GM21619 (cell line): ENCODE measurements around the gene ZNF280C.

ENCODE experiments used
- ATAC-seq: cut with Tn5 transposase; IDR thresholded peaks from one replicate; pipeline ENCODE4 v1.9.1; 2021; ENCODE audit not compliant: unreplicated experiment

The ZNF280C gene

DNA sequence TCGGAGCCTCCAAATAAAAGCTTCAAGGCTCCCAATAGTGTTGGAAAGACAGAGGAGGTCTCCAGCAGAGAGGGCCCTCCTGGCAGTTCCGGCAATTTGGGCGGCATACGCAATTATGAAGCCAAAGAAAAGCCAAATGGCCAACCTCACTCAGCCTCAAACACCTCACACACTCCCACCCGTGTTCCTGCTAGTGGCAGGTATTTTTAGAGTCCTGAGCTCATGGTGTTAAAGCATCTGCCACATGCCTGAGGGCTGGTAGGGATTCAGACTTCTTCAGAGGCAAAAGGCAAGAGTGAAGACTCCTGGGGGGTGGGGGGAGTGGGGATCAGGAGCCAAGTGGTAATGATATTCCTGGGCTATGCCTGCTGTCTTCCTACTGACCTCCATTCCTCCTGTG, 89.5 kb downstream of the ZNF280C start:
- no peak for ATAC-seq

DNA sequence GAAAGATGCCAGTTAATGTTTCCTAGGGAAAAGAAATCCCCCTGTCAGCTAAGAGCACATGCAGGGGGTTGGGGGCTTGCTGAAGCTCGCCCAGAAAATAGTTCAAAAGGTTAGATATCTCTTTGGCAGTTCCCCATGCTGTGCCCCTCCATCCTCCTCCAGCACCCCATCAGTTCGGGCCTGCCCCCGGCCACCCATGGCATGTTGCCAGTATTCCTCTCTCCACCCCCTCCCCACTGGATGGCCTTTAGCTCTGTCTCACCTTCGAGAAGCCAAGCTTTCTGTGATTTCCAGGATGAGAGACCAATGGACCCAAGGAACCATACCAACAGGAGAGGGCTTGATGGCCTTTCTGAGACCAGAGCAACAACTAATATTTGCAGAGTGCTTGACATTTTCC, 91.8 kb downstream of the ZNF280C start:
- ATAC-seq = no peak

DNA sequence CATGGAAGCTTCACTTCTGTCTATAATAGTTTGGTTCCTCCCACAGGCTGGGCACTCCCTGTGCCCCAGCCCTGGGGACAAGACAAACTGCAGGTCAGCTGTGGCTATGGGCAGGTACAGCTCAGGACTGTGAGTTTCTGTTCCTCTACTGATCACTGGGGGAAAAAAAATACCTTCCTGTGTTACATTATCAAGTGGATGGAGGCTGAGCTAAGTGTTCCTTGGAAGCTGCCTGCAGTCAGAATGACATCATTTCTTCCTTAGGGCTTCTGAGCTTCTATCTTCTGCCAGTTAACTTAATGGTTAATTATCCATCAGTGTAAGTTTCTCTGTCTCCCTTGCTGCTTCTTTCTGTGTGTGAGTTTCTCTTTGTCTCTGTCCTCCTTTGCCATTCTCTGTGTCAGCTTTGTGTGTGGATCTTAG, 92.3 kb downstream of the ZNF280C start:
- ATAC-seq = peak; percentile 74

DNA sequence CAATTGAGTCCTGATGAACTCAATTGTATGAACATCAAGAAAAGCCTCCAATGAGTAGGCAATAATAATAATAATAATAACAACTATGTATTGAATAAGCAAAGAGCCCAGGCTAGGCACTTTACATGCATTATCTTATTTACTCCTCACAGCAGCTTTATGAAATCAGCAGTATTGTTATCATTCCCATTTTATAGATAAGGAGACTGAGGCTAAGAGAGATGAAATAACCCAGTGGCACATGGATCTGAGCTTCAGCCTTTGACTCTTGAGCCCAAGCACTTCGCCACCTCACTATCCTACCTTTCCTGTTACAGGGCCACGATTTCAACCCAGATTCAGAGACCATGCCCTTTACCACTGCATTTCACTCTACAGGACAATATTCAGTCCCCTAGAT, 93.8 kb downstream of the ZNF280C start:
- ATAC-seq = no peak

DNA sequence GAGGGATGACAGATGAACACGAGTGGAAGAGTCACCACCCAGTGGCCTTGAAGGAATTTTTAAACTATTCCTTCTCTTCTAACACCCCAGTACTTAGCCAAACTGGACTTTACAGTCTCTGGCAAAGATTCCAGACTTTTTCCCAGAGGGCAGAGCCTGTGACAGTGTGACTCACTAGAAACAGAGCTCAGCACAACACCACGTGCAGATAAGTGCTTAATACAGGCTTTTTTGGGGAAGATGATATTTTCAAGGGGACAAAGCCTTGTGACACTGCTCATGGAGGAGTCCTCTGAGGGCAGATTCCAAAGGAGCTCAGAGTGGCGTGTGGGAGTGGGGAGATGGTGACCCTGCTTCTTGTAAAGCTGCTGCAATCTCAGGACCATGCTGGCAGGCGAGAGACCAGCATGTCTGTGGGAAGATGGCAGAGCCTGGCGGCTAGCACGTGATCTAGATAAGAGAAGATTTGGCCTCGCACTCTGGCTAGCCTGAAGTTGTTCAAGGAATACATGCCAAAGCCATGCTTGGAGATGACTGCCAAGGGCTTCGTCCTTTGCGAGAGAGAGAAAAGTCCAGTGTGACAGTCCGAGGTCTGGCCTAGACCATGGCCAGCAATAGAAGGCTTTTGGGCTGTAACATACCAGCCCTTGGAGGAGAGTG, 94.5 kb downstream of the ZNF280C start:
- ATAC-seq = no peak

DNA sequence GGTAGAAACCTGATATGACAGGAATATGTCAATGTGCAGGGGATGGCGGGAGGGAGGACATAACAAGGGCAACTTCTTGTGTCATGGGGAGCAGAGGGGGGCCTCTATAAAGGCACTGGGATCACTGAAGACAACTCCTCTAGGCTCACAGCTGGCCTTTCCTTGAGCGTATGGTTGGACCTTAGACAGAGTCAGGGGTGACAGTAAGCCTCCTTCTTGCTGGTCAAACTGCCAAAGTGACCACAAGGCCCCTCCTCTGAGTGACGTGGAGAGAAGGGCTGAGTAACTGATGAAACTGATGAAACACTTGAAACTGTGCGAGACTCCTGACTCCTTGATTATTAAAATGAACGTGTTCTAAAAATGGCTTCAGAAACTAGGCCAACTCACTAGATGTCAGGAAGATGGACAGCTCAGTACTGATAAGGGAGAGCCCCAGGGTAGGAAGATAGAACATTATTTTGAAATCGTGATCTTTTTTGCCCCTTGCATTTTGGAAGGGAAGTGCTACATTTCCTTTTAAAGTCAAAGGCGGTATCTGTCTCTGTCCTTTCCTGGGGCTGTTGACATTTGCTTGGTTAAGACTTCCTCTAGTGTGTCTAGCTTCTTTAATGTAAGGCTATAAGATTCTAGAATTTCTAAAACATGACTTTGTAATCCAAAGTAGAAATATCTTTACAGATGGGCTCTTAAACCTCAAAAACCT, 95.4 kb downstream of the ZNF280C start:
- ATAC-seq = peak; percentile 35

DNA sequence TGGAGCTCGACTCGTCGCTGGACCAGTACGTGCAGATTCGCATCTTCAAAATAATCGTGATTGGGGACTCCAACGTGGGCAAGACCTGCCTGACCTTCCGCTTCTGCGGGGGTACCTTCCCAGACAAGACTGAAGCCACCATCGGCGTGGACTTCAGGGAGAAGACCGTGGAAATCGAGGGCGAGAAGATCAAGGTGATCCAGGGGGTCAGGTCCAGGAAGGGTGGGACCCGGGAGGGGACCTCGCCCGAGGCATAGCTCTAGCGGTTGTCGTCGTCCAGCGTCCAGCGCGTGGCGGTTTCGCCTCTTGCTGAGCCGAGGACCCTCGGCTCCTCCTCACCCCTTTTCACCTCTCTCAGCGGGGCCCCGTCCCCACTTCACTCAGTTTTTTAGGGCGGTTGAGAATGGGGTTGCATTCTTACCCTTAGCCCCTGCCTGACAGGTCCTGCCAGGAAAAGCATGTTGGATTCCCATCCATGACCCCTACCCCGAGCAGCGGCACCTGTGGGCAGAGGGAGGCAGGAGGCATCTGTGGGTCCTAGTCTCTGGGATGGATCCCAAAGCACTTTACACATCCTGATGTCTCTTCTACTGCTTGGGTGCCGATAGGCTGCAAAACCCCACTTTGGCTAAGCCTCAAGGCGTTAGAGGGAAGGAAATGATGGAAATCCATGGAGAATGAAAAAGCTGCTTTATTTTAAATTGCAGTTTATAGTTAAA, 96.4 kb downstream of the ZNF280C start:
- ATAC-seq = no peak

DNA sequence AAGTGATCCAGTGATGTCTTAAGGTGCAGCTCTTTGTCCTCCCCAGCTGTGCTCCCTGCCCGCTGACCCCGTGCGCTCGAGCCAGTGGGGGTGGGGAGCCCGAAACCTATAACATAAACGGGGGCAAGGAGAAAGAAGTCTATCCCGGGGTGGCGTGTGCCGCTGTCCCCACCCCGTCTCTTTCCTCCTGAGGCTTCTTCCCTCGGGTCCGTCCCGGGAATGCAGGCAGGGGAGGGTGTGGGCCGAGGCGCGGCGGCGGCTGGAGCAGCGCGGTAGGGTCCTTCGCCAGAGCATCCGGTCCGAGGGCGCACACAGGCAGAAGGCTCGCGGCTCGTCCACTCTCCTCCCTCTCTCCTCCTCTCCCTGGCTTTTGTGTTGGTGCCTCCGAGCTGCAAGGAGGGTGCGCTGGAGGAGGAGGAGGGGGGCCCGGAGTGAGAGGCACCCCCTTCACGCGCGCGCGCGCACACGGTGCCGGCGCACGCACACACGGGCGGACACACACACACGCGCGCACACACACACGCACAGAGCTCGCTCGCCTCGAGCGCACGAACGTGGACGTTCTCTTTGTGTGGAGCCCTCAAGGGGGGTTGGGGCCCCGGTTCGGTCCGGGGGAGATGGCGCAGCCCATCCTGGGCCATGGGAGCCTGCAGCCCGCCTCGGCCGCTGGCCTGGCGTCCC, 97.1 kb downstream of the ZNF280C start, which contains the start of gene RAB33A:
Gene RAB33A, plus strand, starts transcription at position 517 of the 681 bp plus-strand sequence. Its CDS starts 101 bp downstream, at position 618.
- ATAC-seq = no peak

DNA sequence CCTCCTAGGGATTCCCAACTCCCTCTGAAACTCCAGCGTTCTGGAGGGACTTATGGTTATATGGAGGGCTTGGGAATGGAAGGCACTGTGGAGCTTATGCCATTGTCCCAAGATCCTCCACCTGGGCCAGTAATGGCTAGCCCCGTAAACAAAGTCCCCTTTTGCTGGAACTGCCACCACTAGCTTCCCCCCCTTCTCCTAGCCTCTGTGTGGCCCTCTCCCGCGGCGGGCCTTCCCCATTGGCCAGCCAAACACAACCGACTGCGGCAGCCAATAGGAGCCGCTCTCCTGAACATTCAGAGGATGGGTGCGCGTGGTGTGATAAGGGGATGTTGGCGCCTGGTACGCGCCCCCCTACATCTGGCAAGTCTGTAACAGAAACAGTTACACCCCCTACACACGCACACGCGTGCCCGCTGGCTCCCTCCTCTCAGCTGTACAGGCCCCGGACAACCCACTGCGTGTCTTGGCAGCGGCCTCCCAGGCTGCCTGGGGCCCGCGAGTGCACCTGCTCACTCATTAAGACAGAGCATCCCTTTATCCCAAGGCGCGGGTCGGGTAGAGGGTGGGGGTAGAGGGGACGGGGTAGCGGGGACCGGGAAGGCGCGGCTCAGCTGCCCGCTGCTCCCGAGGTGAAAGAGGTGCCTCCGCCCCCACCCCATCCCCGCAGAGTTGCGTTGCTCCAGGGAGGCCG, 97.8 kb downstream of the ZNF280C start:
- ATAC-seq = peak; percentile 73

DNA sequence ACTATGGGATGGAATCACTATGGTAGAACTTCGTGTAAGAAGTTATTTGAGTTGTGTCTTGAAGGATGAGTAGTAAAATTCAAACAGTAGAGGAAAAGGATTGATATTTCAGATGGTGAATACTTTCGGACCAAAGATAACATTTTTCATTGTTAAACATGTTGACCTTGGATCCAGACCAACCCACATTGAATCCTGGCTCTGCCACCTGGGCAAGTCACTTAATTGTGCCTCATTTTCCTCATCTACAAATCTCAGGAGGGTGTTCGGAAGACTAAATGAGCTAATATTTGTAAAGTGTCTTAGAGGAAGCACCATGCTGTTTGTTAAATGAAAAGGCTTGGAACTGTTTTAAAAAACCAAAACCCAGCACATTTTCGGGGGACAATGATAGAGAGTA, 101.7 kb downstream of the ZNF280C start:
- no peak for ATAC-seq

DNA sequence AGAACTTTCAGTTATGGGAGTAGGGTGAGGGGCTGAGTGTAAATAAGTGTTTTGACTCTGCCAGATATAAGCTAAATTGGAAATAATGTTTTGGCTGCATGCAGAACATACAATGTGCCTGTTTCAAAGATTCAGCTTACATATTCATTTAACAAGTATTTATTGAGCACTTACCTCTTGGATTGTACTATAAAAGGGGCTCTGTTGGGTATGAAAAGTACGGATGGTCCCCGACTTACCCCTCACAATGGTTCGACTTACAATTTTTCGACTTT, 102.3 kb downstream of the ZNF280C start:
- ATAC-seq = no peak

DNA sequence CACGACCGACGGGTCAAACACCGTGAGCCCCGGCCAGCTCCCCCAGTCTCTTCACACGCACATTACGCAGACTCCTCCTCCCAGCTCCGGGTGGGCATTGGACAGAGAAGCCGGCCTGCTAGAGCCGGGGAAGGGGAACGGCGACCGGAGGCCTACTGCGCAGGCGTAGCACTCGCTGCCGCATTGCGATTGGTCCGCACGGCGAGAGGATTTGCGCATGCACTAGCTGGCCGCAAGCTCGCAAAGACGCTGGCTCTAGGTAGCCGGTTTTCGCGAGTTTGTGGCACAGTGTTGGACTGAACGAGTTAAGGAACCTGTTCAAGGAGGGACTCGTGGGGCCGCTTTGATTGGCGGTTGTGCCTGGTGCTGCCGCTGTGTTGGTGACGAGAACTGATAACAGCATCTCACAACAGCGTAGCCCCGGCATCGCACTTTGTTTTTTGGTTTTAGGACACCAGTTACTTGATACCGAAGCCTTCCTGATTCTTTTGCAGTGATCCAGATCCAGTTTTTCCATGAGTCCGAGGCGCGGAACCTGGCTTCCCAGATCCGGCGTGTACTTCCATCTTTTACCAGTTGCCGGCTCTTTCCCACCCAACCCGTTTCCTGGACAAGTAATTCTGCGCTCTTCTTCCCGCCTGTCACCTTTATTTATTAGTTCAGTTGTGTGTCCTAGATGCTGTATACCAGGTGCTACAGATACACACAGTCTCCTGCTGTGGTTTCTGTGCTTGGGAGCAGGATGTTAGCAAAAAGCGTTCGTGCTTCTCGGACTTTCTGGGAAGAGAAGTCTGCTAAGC, 102.8 kb downstream of the ZNF280C start, which contains the start of gene AIFM1:
Gene AIFM1, minus strand, starts transcription at position 139 of the 800 bp plus-strand sequence. CDS start 185 bp downstream, outside the sequence.
- peak; percentile 92 for ATAC-seq

DNA sequence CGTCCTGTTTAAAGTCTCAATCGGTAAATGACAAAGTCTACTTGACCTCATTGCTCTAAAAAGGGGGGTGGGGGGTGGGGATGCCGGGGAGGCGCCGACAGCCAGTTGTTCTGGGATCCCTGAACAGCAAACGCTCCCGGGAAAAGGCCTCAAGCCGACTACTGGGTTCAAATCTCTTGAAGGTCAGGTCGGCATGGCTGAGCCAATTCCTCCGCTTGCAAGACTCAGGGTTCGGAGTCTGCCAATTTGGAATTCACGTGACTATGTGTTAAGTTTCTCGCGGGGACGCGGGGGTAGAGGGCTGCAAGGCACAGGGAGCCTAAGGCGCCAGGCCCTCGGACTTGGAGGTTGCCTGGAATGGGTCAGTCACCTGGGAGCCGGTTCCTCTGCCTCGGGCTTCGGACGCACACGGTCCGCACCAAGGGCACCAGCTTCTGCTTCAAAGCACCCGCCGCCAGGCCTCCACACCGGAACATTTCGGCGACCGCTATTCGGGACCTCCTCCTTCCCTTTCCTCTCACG, 103.5 kb downstream of the ZNF280C start:
- no peak for ATAC-seq

DNA sequence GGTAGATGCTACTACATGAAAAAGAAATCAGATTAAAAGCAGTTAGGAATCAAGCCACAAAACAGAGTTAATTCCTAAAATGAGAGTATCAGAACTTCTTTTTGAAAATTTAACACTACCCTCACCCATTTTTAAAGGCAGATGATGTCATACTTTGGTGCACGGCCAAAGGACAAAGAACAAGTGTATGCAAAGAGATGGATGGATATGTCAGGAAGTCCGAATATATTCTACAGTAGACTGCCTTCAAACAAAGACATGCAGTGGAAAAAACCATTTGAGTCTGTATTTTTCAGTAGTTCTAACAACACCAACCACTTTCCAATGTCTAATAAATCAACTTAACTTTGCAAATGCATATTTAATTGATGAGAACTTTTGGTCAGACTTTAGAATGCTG, 105.3 kb downstream of the ZNF280C start:
- no peak for ATAC-seq

DNA sequence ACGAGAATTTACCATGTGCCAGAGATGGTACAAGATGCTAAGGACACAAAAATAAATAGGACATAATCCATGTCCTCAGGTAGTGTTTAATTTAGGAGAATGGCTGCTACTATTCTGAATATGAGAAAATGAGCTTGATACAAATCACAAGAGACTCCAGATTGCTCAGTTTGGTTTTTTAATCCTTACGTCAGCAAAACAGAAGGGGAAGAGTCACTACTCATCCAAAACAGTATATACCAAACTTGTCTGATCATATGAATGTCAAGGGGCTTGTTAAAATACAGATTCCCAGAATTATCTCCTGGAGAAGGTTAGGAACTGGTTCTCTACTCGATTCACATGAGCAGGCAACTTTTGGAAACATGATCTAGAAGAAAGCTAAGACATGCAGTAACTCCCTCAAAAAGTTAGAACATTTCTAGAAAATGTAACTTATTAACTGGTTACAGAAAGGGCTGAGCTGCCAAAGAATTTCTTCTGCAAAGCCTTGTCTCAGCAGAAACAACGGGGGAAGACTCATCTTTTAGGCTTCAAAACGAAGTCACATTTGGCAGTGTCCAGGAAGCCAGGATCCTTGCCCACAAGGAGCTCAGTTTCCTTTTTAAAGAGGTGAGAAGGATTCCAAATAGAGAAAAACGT, 106.5 kb downstream of the ZNF280C start:
- ATAC-seq = no peak

DNA sequence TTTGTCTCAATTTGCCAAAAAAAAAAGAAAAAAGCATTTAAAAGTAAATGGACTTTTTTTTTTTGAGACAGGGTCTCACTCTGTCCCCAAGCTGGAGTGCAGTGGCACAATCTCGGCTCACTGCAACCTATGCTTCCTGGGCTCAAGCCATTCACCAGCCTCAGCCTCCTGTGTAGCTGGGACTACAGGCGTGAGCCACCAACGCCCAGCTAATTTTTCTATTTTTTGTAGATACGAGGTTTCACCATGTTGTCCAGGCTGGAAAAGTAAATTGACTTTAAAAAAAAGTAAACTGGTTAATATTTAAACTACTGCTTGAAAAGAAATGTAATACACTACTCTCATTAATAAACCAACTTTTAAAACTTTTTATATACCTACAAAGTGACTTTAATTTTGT, 108.9 kb downstream of the ZNF280C start:
- no peak for ATAC-seq

DNA sequence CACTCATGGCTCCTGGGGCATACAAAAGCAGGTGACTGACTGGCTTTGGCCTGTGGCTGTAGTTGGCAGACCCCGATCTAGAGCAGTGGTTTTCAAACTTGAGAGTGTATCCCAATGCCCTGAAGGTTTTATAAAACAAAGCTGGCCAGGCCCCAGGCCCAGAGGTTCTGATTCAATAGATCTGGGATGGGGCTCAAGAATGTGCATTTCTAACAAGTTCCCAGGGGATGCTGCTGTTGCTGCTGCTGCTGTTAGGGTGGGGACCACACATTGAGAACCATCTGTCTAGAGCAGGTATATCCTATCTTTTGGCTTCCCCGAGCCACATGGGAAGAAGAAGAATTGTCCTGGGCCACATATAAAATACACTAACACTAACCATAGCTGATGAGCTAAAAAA, 110.4 kb downstream of the ZNF280C start:
- no peak for ATAC-seq

DNA sequence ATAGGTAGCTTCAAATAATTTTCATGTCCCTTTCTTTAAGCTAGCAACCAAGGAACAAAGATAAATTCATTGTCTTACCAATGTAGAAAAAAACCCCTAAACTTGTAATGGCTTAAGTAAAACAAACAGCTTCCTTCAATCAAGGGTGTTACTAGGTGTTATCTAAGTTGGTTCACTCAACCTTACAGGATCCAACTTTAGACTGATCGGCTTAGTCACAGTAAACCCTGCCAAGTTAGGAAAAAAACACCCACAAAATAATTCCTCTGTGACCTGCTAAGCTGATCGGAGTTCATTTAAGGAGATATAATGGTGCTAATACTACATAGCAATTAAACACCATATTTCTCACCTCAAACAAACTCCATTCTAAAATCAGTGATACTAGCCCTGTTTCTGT, 113.1 kb downstream of the ZNF280C start:
- ATAC-seq = no peak
